ENCODE data around the gene KLF16.

The KLF16 gene

GRCh38 chr19:1804858-1805257 is 58.5 kb downstream of the KLF16 start:
- DNase-seq (ENCODE audit: low read depth): no peak
- no peak overlapping the region for H3K4me3 ChIP-seq (ENCODE audit: control insufficient read depth, low read depth, low read length)
- TF ChIP-seq CTCF (conservative IDR thresholded peaks at IDR 0.05; ENCODE audit: control insufficient read depth, insufficient read depth, low read depth, low read length): no peak

Measured in fibroblast of mammary gland (primary cell).